Skeletal muscle satellite cell (primary cell): ENCODE results near the gene CTSD.

ENCODE experiments used
- H3K27me3 ChIP-seq: 2 replicates; pipeline ENCODE4 v1.7.0; 2013; ENCODE audit warnings: low read length; ENCODE audit not compliant: control insufficient read depth, insufficient read depth
- H3K36me3 ChIP-seq: 2 replicates; pipeline ENCODE4 v1.7.0; 2013; ENCODE audit warnings: mild to moderate bottlenecking, control low read depth, low read length; ENCODE audit not compliant: insufficient read depth
- H3K4me1 ChIP-seq: 2 replicates; pipeline ENCODE4 v1.7.0; 2013; ENCODE audit warnings: low read length; ENCODE audit not compliant: control insufficient read depth, insufficient read depth
- H3K4me2 ChIP-seq: 2 replicates; pipeline ENCODE4 v1.7.0; 2013; ENCODE audit warnings: mild to moderate bottlenecking, low read length
- H3K4me3 ChIP-seq: 2 replicates; pipeline ENCODE4 v1.7.0; 2013; ENCODE audit warnings: low read length
- H3K9ac ChIP-seq: 2 replicates; pipeline ENCODE4 v1.7.0; 2013; ENCODE audit warnings: mild to moderate bottlenecking, low read depth, low read length, moderate library complexity
- H3K9me3 ChIP-seq: replicated peaks from 2 replicates; pipeline ENCODE4 v1.7.0; 2013; ENCODE audit warnings: mild to moderate bottlenecking, control low read depth, low read length

The CTSD gene

GRCh38 chr11:1796413-1797011 lies 32.8 kb upstream of the CTSD start:
- peaks cover 35% of the 10 kb centered on the region for H3K27me3 ChIP-seq
- H3K36me3 ChIP-seq = no peaks in the 10 kb centered on the region
- H3K4me2 ChIP-seq = no peak overlapping the region
- no peaks in the 10 kb centered on the region for H3K4me1 ChIP-seq
- no peak overlapping the region for H3K4me3 ChIP-seq
- no peaks in the 10 kb centered on the region for H3K9me3 ChIP-seq
- H3K9ac ChIP-seq = no peak overlapping the region

- Histone ChIP-seq H3K4me2 (peak overlapping the region; percentile 58), H3K27me3 (peaks cover 32% of the 10 kb centered on the region), H3K9ac (no peak overlapping the region), H3K9me3 (no peaks in the 10 kb centered on the region), H3K36me3 (no peaks in the 10 kb centered on the region), H3K4me3 (peak overlapping the region; percentile 20), H3K4me1 (no peaks in the 10 kb centered on the region)
These were observed 29.4 kb upstream of the CTSD start for GRCh38 chr11:1793081-1793480.

GRCh38 chr11:1792461-1792860 lies 28.7 kb upstream of the CTSD start:
- peaks cover 31% of the 10 kb centered on the region for H3K27me3 ChIP-seq
- no peaks in the 10 kb centered on the region for H3K36me3 ChIP-seq
- no peaks in the 10 kb centered on the region for H3K4me1 ChIP-seq
- no peaks in the 10 kb centered on the region for H3K9me3 ChIP-seq
- no peak overlapping the region for H3K4me3 ChIP-seq
- no peak overlapping the region for H3K4me2 ChIP-seq
- H3K9ac ChIP-seq = no peak overlapping the region

GRCh38 chr11:1791912-1792311 lies 28.2 kb upstream of the CTSD start:
- H3K4me2 ChIP-seq = no peak overlapping the region
- no peaks in the 10 kb centered on the region for H3K9me3 ChIP-seq

GRCh38 chr11:1786466-1786865 lies 22.7 kb upstream of the CTSD start:
- Histone ChIP-seq H3K4me2 (no peak overlapping the region), H3K9me3 (no peaks in the 10 kb centered on the region), H3K9ac (no peak overlapping the region), H3K4me3 (no peak overlapping the region), H3K4me1 (no peaks in the 10 kb centered on the region), H3K27me3 (peaks cover 11% of the 10 kb centered on the region), H3K36me3 (no peaks in the 10 kb centered on the region)

More at GRCh38 chr11:1791912-1792311, 28.2 kb upstream of the CTSD start:
- no peaks in the 10 kb centered on the region for H3K36me3 ChIP-seq
- no peak overlapping the region for H3K9ac ChIP-seq
- H3K4me3 ChIP-seq = no peak overlapping the region
- H3K27me3 ChIP-seq = peaks cover 30% of the 10 kb centered on the region
- H3K4me1 ChIP-seq = no peaks in the 10 kb centered on the region

DNA sequence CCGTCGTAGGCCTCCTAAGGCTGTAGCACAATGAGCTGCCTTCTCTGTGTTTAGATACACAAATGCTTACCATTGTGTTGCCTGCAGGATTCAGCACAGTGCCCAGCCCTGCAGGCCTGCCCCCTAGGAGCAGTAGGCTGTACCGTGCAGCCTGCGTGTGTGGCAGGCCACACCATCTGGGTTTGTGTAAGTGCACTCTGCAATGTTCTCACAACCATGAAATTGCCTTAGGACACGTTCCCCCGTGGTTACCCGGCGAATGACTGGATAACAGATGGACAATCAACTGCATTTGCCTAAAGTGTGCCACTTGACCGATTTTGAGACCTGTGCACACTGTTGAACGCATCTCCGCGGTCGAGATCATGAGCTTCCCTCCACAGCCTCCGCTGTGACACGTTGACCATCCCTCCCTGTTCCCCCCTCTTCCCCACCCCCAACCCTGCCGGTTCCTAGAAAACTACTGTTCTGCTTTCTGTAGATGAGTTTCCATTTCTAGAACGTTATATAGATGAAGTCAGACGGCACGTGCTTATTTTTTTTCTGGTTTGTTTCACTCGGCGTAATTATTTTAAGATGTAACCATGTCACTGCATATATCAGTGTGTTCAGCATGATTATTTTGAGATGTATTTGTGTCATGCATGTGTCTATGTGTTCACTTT lies 22.2 kb upstream of the CTSD start:
- Histone ChIP-seq H3K27me3 (peaks cover 13% of the 10 kb centered on the region), H3K9me3 (no peaks in the 10 kb centered on the region), H3K36me3 (no peaks in the 10 kb centered on the region), H3K9ac (no peak overlapping the region), H3K4me3 (no peak overlapping the region), H3K4me2 (no peak overlapping the region), H3K4me1 (no peaks in the 10 kb centered on the region)

GRCh38 chr11:1784761-1785650 lies 21.3 kb upstream of the CTSD start:
- H3K9ac ChIP-seq = no peak overlapping the region
- H3K4me3 ChIP-seq = no peak overlapping the region
- H3K36me3 ChIP-seq = no peaks in the 10 kb centered on the region
- H3K27me3 ChIP-seq = peaks cover 12% of the 10 kb centered on the region
- no peaks in the 10 kb centered on the region for H3K9me3 ChIP-seq
- H3K4me2 ChIP-seq = no peak overlapping the region
- no peaks in the 10 kb centered on the region for H3K4me1 ChIP-seq

DNA sequence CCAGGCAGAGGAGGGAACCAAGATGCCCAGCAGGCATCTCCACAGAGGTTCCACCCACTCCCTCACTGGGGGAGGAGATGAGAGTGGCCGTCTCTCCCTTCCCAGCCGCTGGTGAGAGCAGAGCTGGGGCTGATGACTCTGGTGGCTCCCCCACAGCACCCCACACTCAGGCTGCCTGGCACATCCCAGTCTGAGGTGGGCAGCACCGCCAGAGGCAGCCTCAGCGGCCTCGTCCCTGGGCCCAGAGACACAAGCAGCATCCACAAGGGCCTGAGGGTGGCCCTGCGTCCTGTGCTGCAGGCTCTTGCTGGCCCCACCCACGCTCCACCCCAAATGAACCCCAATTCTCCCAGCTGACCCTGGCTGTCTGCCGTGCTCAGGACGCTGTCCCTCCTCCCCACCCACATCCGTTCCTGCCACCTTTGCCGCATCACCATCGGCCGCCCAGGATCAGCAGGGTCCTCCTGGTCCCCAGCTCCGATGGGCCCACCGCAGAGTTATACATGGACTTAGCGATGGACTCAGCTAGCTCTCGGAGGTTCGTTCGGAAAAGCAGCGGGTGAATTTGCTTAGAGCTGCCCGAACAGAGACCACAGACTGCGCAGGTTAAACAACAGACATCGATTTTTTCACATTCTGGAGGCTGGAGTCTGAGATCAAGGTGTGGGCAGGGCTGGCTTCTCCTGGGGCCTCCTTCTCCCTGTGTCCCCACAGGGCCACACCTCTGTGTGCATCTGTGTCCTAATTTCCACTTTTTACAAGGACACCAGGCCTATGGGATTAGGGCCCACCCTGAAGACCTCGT lies 20.2 kb upstream of the CTSD start:
- no peaks in the 10 kb centered on the region for H3K4me1 ChIP-seq
- no peak overlapping the region for H3K9ac ChIP-seq
- H3K4me2 ChIP-seq = no peak overlapping the region
- H3K4me3 ChIP-seq = no peak overlapping the region
- H3K36me3 ChIP-seq = no peaks in the 10 kb centered on the region
- H3K27me3 ChIP-seq = peaks cover 19% of the 10 kb centered on the region
- no peaks in the 10 kb centered on the region for H3K9me3 ChIP-seq

GRCh38 chr11:1782831-1783724 lies 19.4 kb upstream of the CTSD start:
- Histone ChIP-seq H3K4me2 (no peak overlapping the region), H3K4me1 (no peaks in the 10 kb centered on the region), H3K9ac (no peak overlapping the region), H3K27me3 (peaks cover 20% of the 10 kb centered on the region), H3K36me3 (no peaks in the 10 kb centered on the region), H3K4me3 (no peak overlapping the region), H3K9me3 (no peaks in the 10 kb centered on the region)

DNA sequence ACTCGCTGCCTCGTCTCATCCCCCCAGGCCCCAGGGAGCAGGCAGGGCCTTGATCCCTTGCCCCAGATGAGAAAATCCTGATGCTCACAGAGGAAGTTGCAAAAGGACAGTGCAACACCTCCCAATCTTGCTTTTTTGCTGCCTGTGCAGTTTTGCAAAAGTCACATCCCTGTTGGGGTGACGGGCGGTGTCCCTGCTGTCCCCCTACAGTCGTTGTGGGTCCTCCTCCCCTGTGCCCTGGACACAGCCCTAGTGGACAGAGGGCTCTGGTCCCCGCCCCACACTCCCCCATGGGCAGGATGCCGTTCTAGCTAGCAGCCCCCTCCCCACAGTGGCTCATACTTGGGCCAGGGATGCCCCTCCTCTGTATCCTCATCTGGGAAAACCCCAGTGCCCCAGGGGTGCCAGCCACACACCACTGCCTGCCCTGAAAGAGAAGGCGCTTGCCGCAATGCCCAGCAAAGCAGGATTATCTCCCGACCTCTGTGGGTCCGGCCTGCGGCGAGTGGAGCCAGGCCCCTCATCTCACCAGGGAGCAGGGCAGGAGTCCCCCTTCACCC lies 18.4 kb upstream of the CTSD start:
- no peak overlapping the region for H3K9ac ChIP-seq
- no peak overlapping the region for H3K4me2 ChIP-seq
- H3K4me3 ChIP-seq = no peak overlapping the region
- H3K27me3 ChIP-seq = peaks cover 20% of the 10 kb centered on the region
- no peaks in the 10 kb centered on the region for H3K9me3 ChIP-seq
- no peaks in the 10 kb centered on the region for H3K36me3 ChIP-seq
- H3K4me1 ChIP-seq = no peaks in the 10 kb centered on the region
